Type B pancreatic cell (in vitro differentiated cells): ENCODE results near the gene HS2ST1. TPM values are rescaled to one million over a fixed set of nuclear protein-coding genes. Genes with fewer than 3 reads are reported as not detected.

Source experiments
- DNase-seq: peaks from one replicate; pipeline ENCODE4 v3.0.0; 2021; ENCODE audit warnings: mixed read lengths; ENCODE audit not compliant: unreplicated experiment; ENCODE audit errors: extremely low spot score
- H3K27ac Mint-ChIP-seq: 2 replicates; pipeline ENCODE4 v1.8.0; 2021; ENCODE audit warnings: mild to moderate bottlenecking, mixed read lengths
- H3K27me3 Mint-ChIP-seq: 2 replicates; pipeline ENCODE4 v1.8.0; 2021; ENCODE audit warnings: mixed read lengths
- H3K36me3 Mint-ChIP-seq: 2 replicates; pipeline ENCODE4 v1.8.0; 2021; ENCODE audit warnings: mixed read lengths
- H3K4me1 Mint-ChIP-seq: one replicate; pipeline ENCODE4 v1.8.0; 2021; ENCODE audit warnings: mixed read lengths; ENCODE audit not compliant: unreplicated experiment
- H3K4me3 Mint-ChIP-seq: 2 replicates; pipeline ENCODE4 v1.8.0; 2021; ENCODE audit warnings: mild to moderate bottlenecking, mixed read lengths
- H3K9me3 Mint-ChIP-seq: 2 replicates; pipeline ENCODE4 v1.8.0; 2021; ENCODE audit warnings: mixed read lengths
- total RNA-seq: library from RNA; stranded (reverse); gene quantifications from 2 replicates; pipeline ENCODE4 v1.2.1, GENCODE V29; 2021; ENCODE audit warnings: low replicate concordance
- TF ChIP-seq, protein P1 (sequence below): fragments of 200-600 bp; sonication (generic); conservative IDR thresholded peaks from 2 replicates; pipeline ENCODE4 v1.5.0; 2021; ENCODE audit warnings: antibody characterized with exemption, mild to moderate bottlenecking

Gene HS2ST1
- total RNA-seq, 1 donor from 2014 or later, result 40.3 TPM

DNA sequence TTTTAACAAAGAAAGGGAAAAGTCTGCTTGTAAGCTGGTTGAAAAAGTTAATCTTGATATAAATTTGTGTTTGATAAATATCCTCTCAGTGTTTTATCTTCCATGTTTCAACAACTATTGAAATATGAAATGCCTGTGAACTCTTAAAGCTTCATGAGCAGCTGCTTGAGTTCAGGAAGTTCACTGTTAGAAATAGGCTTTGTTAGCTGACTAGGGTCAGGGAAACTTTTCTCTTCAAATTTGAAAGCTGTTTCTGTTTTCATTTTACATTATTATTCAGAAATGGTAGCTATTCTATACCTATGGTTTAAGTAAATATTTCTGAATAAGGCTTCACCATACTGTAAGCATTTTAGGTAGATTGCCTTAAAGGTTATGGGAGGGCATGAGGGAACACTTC, 191.7 kb downstream of the HS2ST1 start:
- Mint-ChIP-seq H3K36me3 (peaks cover 6% of the 10 kb centered on the region), H3K4me3 (no peak overlapping the region), H3K27me3 (no peaks in the 10 kb centered on the region), H3K9me3 (no peaks in the 10 kb centered on the region), H3K4me1 (peaks cover 16% of the 10 kb centered on the region), H3K27ac (no peak overlapping the region)
- DNase-seq, result no peak
- TF ChIP-seq, protein P1, sequence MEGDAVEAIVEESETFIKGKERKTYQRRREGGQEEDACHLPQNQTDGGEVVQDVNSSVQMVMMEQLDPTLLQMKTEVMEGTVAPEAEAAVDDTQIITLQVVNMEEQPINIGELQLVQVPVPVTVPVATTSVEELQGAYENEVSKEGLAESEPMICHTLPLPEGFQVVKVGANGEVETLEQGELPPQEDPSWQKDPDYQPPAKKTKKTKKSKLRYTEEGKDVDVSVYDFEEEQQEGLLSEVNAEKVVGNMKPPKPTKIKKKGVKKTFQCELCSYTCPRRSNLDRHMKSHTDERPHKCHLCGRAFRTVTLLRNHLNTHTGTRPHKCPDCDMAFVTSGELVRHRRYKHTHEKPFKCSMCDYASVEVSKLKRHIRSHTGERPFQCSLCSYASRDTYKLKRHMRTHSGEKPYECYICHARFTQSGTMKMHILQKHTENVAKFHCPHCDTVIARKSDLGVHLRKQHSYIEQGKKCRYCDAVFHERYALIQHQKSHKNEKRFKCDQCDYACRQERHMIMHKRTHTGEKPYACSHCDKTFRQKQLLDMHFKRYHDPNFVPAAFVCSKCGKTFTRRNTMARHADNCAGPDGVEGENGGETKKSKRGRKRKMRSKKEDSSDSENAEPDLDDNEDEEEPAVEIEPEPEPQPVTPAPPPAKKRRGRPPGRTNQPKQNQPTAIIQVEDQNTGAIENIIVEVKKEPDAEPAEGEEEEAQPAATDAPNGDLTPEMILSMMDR, result no peak

DNA sequence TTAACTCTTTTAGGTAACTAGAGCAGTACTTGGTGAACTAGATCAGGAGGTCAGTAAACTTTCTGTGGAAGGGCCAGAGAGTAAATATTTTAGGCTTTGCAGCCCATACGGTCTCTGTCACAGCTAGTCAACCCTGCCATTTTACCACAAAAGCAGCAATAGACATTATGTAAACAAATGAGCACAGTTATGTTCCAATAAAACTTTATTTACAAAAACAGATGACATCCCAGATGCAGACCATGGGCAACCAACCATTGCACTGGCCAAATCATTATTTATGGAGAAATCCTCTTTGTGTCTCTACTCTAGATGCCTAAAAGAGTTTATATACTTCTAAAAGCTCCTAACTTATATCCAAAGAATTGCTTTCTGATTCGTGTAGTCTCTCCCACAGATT, 192.4 kb downstream of the HS2ST1 start:
- no peaks in the 10 kb centered on the region for H3K36me3 Mint-ChIP-seq
- H3K4me1 Mint-ChIP-seq, result peaks cover 16% of the 10 kb centered on the region
- H3K27me3 Mint-ChIP-seq, result no peaks in the 10 kb centered on the region
- TF ChIP-seq, protein P1, result no peak
- DNase-seq, result no peak
- no peak overlapping the region for H3K27ac Mint-ChIP-seq
- H3K9me3 Mint-ChIP-seq, result no peaks in the 10 kb centered on the region
- H3K4me3 Mint-ChIP-seq, result no peak overlapping the region

DNA sequence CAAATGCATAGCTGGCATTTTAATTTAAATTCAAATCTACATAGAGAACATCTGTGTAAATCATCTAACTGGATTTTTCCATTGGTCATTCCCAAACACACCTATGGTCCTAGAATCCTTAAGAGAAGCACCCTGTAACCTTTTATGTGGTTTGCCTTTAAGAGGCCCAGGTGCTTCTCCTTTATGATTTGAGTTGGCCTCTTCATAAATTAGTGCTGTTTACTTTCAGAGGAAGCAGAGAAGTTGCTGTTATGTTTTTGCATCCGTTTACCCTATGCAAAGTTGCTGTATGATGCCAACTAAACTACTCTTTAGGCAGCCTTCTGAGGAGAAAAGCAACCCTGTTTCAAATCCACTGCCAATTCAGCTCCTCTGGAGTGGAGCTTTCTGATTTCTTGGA, 193.8 kb downstream of the HS2ST1 start:
- TF ChIP-seq, protein P1, result no peak
- DNase-seq, result no peak
- Mint-ChIP-seq H3K36me3 (no peaks in the 10 kb centered on the region), H3K27ac (no peak overlapping the region), H3K27me3 (no peaks in the 10 kb centered on the region), H3K4me3 (no peak overlapping the region), H3K9me3 (no peaks in the 10 kb centered on the region), H3K4me1 (peaks cover 11% of the 10 kb centered on the region)

GRCh38 chr1:87108814-87109411, 194.5 kb downstream of the HS2ST1 start:
- TF ChIP-seq, protein P1, result no peak
- Mint-ChIP-seq H3K4me3 (no peak overlapping the region), H3K27ac (no peak overlapping the region), H3K36me3 (no peaks in the 10 kb centered on the region), H3K27me3 (no peaks in the 10 kb centered on the region), H3K4me1 (peaks cover 10% of the 10 kb centered on the region), H3K9me3 (no peaks in the 10 kb centered on the region)
- no peak for DNase-seq

DNA sequence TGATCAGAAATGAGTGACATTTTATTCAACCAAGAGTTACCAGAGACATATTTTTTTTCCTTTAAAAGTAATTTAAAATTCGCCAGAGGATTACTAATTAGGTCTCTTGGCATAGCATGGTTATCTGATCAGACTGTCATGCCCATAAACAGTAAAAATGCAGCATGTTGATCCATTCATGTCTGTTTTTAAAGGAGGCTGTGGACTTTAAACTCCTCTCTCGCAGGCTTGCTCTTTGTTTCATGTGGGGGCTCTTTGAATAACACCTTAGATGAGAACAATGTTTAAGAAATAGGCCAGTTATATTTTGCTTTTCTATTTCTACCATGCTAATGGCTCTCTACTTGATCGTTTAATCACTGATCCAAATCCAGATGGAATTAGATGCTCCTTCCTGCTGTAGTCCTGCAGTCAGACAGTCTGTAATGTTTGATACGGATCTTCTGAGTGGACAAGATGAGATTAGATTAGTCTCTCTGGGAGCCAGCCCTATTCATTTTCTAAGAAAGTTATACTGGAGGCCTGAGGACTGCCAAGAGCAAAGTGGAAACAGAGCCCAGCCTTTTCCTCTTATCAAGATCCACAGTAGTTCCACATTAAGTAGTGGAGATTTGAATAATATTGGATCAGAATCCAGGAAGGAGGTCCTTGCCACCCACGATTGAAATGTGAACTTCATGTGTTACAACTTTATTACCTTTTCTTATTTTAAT, 197.4 kb downstream of the HS2ST1 start:
- Mint-ChIP-seq H3K27me3 (no peaks in the 10 kb centered on the region), H3K4me3 (no peak overlapping the region), H3K36me3 (no peaks in the 10 kb centered on the region), H3K27ac (no peak overlapping the region), H3K9me3 (no peaks in the 10 kb centered on the region), H3K4me1 (peaks cover 10% of the 10 kb centered on the region)
- no peak for DNase-seq
- TF ChIP-seq, protein P1, result no peak
